HL-60 (cell line): ENCODE data around the gene CTRB1.

Source experiments
- DNase-seq, 2 experiments: peaks; one replicate each; pipeline ENCODE4 v3.0.0-alpha.2; 2010 to 2020; ENCODE audit warnings: low read depth in 1 of 2, low spot score in 1 of 2
- H3K27ac ChIP-seq: fragments of 250-450 bp; sonication (Bioruptor Pico); replicated peaks from 2 replicates; pipeline ENCODE4 v1.5.1; 2020; ENCODE audit warnings: mild to moderate bottlenecking, moderate library complexity
- H3K27me3 ChIP-seq: fragments of 250-450 bp; sonication (Bioruptor Pico); 2 replicates; pipeline ENCODE4 v1.5.1; 2021; ENCODE audit warnings: mild to moderate bottlenecking, moderate library complexity; ENCODE audit not compliant: insufficient read depth, poor library complexity, severe bottlenecking
- H3K4me3 ChIP-seq: replicated peaks from 2 replicates; pipeline ENCODE4 v1.5.1; 2011; ENCODE audit warnings: mild to moderate bottlenecking, control low read depth, low read length; ENCODE audit not compliant: insufficient read depth
- GABPA ChIP-seq: IDR thresholded peaks from 2 replicates; pipeline ENCODE4 v1.6.1; 2012; ENCODE audit warnings: low read depth
- POLR2AphosphoS5 ChIP-seq: IDR thresholded peaks from 2 replicates; pipeline ENCODE4 v1.6.1; 2012; ENCODE audit warnings: low read depth
- REST ChIP-seq: IDR thresholded peaks from 2 replicates; pipeline ENCODE4 v1.6.1; 2012; ENCODE audit warnings: low read depth; ENCODE audit not compliant: insufficient replicate concordance
- SPI1 ChIP-seq: IDR thresholded peaks from 2 replicates; pipeline ENCODE4 v1.6.1; 2012; ENCODE audit warnings: low read depth, mild to moderate bottlenecking, borderline replicate concordance
- long read RNA-seq: library from polyadenylated mRNA; unstranded; transcript quantifications from one replicate; pipeline ENCODE4 v2.0.0, GENCODE V29; 2020
- TF ChIP-seq, protein P1 (sequence below): IDR thresholded peaks from one replicate; pipeline ENCODE4 v1.5.1; 2011; ENCODE audit warnings: low read length, control low read depth, inconsistent platforms; ENCODE audit not compliant: insufficient read depth

CTRB1 gene
- long read RNA-seq = 0 reads

DNA sequence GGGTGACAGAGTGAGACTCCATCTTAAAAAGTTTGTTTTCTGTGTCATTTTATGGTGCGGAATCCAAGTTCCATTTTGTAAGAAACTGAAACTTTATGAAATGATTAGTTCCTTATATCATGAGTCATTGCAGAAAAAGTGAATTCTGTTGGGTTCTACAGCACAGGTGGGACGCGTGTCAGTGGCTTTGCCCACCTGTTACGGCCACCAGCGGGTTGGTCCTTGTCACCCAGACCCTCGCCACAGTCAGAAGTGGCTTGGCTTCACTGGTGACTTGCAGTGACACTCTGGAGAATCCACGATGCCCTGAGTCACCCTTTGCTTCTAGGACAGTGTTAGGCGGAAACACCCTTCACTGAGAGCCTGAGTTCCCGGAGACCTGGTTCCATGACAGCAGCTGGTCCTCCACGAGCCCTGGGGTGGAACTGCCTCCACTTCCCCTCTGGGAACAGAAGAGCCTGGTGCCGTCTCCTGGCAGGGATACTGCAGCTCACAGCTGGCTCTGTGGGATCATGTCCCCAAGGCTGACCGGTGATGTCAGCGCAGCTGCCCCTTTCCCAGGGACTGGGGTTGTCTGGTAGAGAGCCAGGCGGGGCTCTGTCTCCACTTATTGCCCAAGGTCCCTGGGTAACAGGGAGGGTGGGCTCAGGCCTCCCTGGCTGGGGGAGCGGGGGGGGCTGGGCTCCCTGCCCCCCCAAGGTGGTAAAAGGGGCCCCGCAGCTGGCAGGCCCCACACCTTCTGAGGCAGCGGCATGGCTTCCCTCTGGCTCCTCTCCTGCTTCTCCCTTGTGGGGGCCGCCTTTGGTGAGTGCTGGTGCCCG, at the start of gene CTRB1:
CTRB1 (plus strand) TSS at position 733 of the 821 bp plus-strand sequence; CDS start at position 753, 20 bp downstream.
- Histone ChIP-seq H3K27ac (no peak within 1 kb of the TSS), H3K4me3 (no peak within 1 kb of the TSS), H3K27me3 (peaks cover 2% of the 10 kb centered on the region)
- no peak for DNase-seq
- TF ChIP-seq SPI1 (no peak), POLR2AphosphoS5 (no peak), GABPA (no peak), REST (no peak)
- TF ChIP-seq, protein P1, sequence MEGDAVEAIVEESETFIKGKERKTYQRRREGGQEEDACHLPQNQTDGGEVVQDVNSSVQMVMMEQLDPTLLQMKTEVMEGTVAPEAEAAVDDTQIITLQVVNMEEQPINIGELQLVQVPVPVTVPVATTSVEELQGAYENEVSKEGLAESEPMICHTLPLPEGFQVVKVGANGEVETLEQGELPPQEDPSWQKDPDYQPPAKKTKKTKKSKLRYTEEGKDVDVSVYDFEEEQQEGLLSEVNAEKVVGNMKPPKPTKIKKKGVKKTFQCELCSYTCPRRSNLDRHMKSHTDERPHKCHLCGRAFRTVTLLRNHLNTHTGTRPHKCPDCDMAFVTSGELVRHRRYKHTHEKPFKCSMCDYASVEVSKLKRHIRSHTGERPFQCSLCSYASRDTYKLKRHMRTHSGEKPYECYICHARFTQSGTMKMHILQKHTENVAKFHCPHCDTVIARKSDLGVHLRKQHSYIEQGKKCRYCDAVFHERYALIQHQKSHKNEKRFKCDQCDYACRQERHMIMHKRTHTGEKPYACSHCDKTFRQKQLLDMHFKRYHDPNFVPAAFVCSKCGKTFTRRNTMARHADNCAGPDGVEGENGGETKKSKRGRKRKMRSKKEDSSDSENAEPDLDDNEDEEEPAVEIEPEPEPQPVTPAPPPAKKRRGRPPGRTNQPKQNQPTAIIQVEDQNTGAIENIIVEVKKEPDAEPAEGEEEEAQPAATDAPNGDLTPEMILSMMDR = no peak

- Histone ChIP-seq H3K27ac (no peak overlapping the region), H3K4me3 (no peak overlapping the region), H3K27me3 (no peaks in the 10 kb centered on the region)
- TF ChIP-seq POLR2AphosphoS5 (no peak), REST (no peak), GABPA (no peak), SPI1 (no peak)
- TF ChIP-seq, protein P1 = no peak
- no peak for DNase-seq
These were observed 48.8 kb upstream of the CTRB1 start for GRCh38 chr16:75169899-75170405.

- H3K4me3 ChIP-seq = no peak overlapping the region
- TF ChIP-seq SPI1 = no peak
- no peak for TF ChIP-seq GABPA
- no peak for TF ChIP-seq POLR2AphosphoS5
- TF ChIP-seq REST = no peak
- TF ChIP-seq, protein P1 = no peak
- no peak for DNase-seq
- no peak overlapping the region for H3K27ac ChIP-seq
- no peaks in the 10 kb centered on the region for H3K27me3 ChIP-seq
These were observed 46.2 kb upstream of the CTRB1 start for GRCh38 chr16:75172578-75172977.
